HepG2 (cell line): ENCODE results near the gene CLDN16. TPM values are rescaled to one million over a fixed set of nuclear protein-coding genes. Genes with fewer than 3 reads are reported as not detected.

Source experiments
- GATAD2A ChIP-seq: IDR thresholded peaks from 2 replicates; pipeline ENCODE4 v1.6.1; 2016
- NCOA1 ChIP-seq: sonication (generic); formaldehyde crosslinking; IDR thresholded peaks from 2 replicates; pipeline ENCODE4 v1.9.0; 2021; ENCODE audit warnings: missing genetic modification reagents
- TFDP1 ChIP-seq: IDR thresholded peaks from 2 replicates; pipeline ENCODE4 v1.6.1; 2016; ENCODE audit warnings: missing compliant biosample characterization, missing genetic modification reagents, borderline replicate concordance
- ZNF557 ChIP-seq: sonication (generic); formaldehyde crosslinking; IDR thresholded peaks from 2 replicates; pipeline ENCODE4 v1.4.0; 2020; ENCODE audit warnings: missing genetic modification reagents
- ZNF7 ChIP-seq: IDR thresholded peaks from 2 replicates; pipeline ENCODE4 v1.6.1; 2016; ENCODE audit warnings: missing biosample characterization, missing genetic modification reagents
- polyA plus RNA-seq, 8 experiments: library from polyadenylated mRNA; depleted of rRNA in 3 of 8; stranded (reverse) in 7 of 8; unstranded in 1 of 8; fragments of >200 nt; fragmentation: Illumina TruSeq in 4 of 8; extraction: Trizol in 4 of 8; gene quantifications; 2 replicates each; pipeline versions ENCODE4 v1.2.1 to v1.2.3, GENCODE V29; 2011 to 2016; ENCODE audit warnings: low read depth in 4 of 8, missing spikeins in 1 of 8, mixed read lengths in 1 of 8; ENCODE audit not compliant: insufficient read depth in 1 of 8
- total RNA-seq, 5 experiments: library from RNA; depleted of rRNA; stranded (reverse); fragments of >200 nt; fragmentation: Illumina TruSeq; extraction: Trizol; gene quantifications; 2 replicates each; pipeline ENCODE4 v1.2.3, GENCODE V29; 2016; ENCODE audit warnings: low read depth in 1 of 5
- TF ChIP-seq, protein P1 (sequence below): sonication (generic); formaldehyde crosslinking; IDR thresholded peaks from 2 replicates; pipeline ENCODE4 v1.4.0; 2020; ENCODE audit warnings: mild to moderate bottlenecking, missing genetic modification reagents, borderline replicate concordance
- TF ChIP-seq, protein P2 (sequence below): sonication (generic); formaldehyde crosslinking; IDR thresholded peaks from 2 replicates; pipeline ENCODE4 v1.5.0; 2020; ENCODE audit warnings: missing genetic modification reagents

Gene CLDN16
- total and polyA plus RNA-seq, 2 of the 13 experiments (the other 11 are each of a cell fraction or from before 2014, with no cell fraction given) = 0.13 to 0.24 TPM

- no peak for TF ChIP-seq TFDP1 (CRISPR knock-in tag)
- TF ChIP-seq GATAD2A (CRISPR knock-in tag) = no peak
- TF ChIP-seq NCOA1 = no peak
- TF ChIP-seq, protein P1, sequence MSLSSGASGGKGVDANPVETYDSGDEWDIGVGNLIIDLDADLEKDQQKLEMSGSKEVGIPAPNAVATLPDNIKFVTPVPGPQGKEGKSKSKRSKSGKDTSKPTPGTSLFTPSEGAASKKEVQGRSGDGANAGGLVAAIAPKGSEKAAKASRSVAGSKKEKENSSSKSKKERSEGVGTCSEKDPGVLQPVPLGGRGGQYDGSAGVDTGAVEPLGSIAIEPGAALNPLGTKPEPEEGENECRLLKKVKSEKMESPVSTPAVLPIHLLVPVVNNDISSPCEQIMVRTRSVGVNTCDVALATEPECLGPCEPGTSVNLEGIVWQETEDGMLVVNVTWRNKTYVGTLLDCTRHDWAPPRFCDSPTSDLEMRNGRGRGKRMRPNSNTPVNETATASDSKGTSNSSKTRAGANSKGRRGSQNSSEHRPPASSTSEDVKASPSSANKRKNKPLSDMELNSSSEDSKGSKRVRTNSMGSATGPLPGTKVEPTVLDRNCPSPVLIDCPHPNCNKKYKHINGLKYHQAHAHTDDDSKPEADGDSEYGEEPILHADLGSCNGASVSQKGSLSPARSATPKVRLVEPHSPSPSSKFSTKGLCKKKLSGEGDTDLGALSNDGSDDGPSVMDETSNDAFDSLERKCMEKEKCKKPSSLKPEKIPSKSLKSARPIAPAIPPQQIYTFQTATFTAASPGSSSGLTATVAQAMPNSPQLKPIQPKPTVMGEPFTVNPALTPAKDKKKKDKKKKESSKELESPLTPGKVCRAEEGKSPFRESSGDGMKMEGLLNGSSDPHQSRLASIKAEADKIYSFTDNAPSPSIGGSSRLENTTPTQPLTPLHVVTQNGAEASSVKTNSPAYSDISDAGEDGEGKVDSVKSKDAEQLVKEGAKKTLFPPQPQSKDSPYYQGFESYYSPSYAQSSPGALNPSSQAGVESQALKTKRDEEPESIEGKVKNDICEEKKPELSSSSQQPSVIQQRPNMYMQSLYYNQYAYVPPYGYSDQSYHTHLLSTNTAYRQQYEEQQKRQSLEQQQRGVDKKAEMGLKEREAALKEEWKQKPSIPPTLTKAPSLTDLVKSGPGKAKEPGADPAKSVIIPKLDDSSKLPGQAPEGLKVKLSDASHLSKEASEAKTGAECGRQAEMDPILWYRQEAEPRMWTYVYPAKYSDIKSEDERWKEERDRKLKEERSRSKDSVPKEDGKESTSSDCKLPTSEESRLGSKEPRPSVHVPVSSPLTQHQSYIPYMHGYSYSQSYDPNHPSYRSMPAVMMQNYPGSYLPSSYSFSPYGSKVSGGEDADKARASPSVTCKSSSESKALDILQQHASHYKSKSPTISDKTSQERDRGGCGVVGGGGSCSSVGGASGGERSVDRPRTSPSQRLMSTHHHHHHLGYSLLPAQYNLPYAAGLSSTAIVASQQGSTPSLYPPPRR (CRISPR knock-in tag) = no peak
- TF ChIP-seq, protein P2, sequence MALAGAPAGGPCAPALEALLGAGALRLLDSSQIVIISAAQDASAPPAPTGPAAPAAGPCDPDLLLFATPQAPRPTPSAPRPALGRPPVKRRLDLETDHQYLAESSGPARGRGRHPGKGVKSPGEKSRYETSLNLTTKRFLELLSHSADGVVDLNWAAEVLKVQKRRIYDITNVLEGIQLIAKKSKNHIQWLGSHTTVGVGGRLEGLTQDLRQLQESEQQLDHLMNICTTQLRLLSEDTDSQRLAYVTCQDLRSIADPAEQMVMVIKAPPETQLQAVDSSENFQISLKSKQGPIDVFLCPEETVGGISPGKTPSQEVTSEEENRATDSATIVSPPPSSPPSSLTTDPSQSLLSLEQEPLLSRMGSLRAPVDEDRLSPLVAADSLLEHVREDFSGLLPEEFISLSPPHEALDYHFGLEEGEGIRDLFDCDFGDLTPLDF = no peak
- no peak for TF ChIP-seq ZNF557 (CRISPR knock-in tag)
- TF ChIP-seq ZNF7 (CRISPR knock-in tag) = no peak
Observed at GRCh38 chr3:190449801-190450200, 61.8 kb downstream of the CLDN16 start, which contains the start of gene TMEM207 (continued).
